Measurements from ENCODE around the gene GLI3. TPM values are rescaled to one million over a fixed set of nuclear protein-coding genes. Genes with fewer than 3 reads are reported as not detected.

The GLI3 gene
- total RNA-seq, 1 donor, result 4.3 TPM

- peak; percentile 70 for DNase-seq (ENCODE audit: low read depth)
- no peak for TF ChIP-seq CTCF (IDR thresholded peaks at IDR 0.05; ENCODE audit: insufficient read depth, low read depth, low read length)
- no peak overlapping the region for H3K4me3 ChIP-seq (ENCODE audit: low read depth, low read length)
These were observed 261.2 kb downstream of the GLI3 start for GRCh38 chr7:41975849-41976248.

DNA sequence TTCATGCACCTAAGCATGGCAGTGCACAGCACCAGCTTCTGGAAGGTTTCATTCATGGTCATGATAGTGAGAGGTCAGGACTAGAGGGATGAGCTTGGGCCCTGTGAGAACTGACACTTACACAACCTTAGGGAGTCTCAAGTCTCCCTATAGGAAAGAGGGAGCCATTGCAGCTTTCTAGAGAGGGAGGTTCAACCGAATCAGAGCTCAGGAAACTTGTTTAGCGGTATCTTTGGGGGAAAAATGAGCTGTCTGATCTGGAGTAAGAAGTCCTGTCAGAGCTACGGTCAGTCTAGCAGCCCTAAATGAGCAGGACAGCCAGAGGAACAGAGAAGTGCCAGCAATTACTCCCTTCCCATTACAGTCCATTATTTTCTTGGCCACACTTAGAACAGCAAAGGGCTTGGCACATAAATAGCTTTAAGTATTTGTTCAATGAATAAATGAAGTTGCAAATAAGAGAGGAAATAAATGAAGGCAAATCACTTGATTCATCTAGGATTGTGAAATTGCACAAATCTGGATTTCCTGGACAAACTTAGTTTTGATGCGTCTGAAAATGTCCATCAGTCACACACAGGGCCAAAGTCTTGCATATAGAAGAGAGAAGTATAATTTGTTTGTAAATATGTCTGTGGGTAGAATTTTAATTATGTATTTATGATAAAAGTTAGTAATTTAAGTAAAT lies 262.0 kb downstream of the GLI3 start:
- TF ChIP-seq CTCF (IDR thresholded peaks at IDR 0.05; ENCODE audit: insufficient read depth, low read depth, low read length), result no peak
- DNase-seq (ENCODE audit: low read depth), result no peak
- H3K4me3 ChIP-seq (ENCODE audit: low read depth, low read length), result no peak overlapping the region

GRCh38 chr7:41973202-41973730 lies 263.7 kb downstream of the GLI3 start:
- DNase-seq (ENCODE audit: low read depth), result no peak
- TF ChIP-seq CTCF (IDR thresholded peaks at IDR 0.05; ENCODE audit: insufficient read depth, low read depth, low read length), result no peak
- no peak overlapping the region for H3K4me3 ChIP-seq (ENCODE audit: low read depth, low read length)

DNA sequence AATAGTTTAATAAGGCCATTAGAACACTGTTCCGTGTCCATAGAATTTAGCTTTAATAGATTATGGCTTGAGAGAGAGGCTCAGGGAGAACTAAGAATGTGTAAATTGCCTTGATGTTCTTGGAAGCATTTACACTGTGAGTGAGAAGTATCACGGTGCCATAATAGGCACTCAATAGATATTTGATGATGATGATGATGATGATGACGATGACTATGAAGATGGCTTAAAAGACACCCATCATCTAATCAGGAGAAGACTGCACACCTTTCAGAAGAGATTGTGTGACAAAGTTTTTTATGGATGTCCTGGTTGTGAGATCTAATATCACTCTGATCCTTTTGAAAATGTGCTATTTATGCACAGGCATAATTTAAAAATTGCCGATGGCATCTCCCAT lies 264.2 kb downstream of the GLI3 start:
- H3K4me3 ChIP-seq (ENCODE audit: low read depth, low read length), result no peak overlapping the region
- TF ChIP-seq CTCF (IDR thresholded peaks at IDR 0.05; ENCODE audit: insufficient read depth, low read depth, low read length), result no peak
- DNase-seq (ENCODE audit: low read depth), result no peak

DNA sequence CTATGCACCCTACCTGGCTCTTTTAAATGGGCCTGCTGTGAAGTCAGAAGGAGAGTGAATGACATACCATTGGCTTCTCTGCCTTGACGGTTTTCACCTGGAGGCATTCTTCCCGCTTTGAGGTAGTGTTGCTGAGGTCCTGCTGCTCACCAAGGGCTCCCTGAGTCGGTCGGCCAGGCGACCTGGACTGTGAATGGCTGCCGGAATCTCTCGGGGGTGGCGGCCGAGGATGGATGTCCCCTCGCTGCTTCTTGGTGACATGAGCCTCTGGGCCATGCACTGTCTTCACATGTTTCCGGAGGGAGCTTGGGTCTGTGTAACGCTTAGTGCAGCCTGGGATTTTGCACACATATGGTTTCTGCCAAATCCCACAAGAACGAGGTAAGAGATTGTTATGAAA lies 264.7 kb downstream of the GLI3 start:
- no peak for DNase-seq (ENCODE audit: low read depth)
- TF ChIP-seq CTCF (IDR thresholded peaks at IDR 0.05; ENCODE audit: insufficient read depth, low read depth, low read length), result no peak
- no peak overlapping the region for H3K4me3 ChIP-seq (ENCODE audit: low read depth, low read length)

GRCh38 chr7:41971640-41972187 lies 265.3 kb downstream of the GLI3 start:
- DNase-seq (ENCODE audit: low read depth), result no peak
- no peak for TF ChIP-seq CTCF (IDR thresholded peaks at IDR 0.05; ENCODE audit: insufficient read depth, low read depth, low read length)
- no peak overlapping the region for H3K4me3 ChIP-seq (ENCODE audit: low read depth, low read length)

Measured in fibroblast of villous mesenchyme (primary cell).